Heart right ventricle (tissue), 16 donors: ENCODE measurements around the gene HOXD9. TPM values are rescaled to one million over a fixed set of nuclear protein-coding genes. Genes with fewer than 3 reads are reported as not detected.

Experiments
- ATAC-seq, 8 donors: fragments of 200-7000 bp; cut with Tn5 transposase; one replicate each; pipeline ENCODE4 v1.9.1; 2020; ENCODE audit warnings: mild to moderate bottlenecking in 8 of 8, moderate library complexity in 8 of 8, moderate number of reproducible peaks in 1 of 8
- DNase-seq, 2 donors: peaks; one replicate each; pipeline ENCODE4 v3.0.0-alpha.2; 2020
- H3K27ac ChIP-seq, 10 donors: fragments of 200-600 bp; sonication (generic) in 2 of 10; one replicate each; pipeline versions ENCODE4 v1.5.0 to v1.8.0; 2020 to 2022; ENCODE audit warnings: mild to moderate bottlenecking in 3 of 10
- H3K27me3 ChIP-seq, 7 donors: fragments of 200-600 bp; one replicate each; pipeline ENCODE4 v1.8.0; 2021 to 2022; ENCODE audit warnings: mild to moderate bottlenecking in 2 of 7
- H3K36me3 ChIP-seq, 9 donors: fragments of 200-600 bp; sonication (generic) in 1 of 9; one replicate each; pipeline versions ENCODE4 v1.5.0 to v1.8.0; 2020 to 2022; ENCODE audit warnings: mild to moderate bottlenecking in 2 of 9
- H3K4me1 ChIP-seq, 9 donors: fragments of 200-600 bp; sonication (generic) in 1 of 9; one replicate each; pipeline versions ENCODE4 v1.5.0 to v1.8.0; 2020 to 2022; ENCODE audit warnings: mild to moderate bottlenecking in 4 of 9
- H3K4me3 ChIP-seq, 10 donors: fragments of 200-600 bp; sonication (generic) in 2 of 10; one replicate each; pipeline versions ENCODE4 v1.5.0 to v1.8.0; 2020 to 2022; ENCODE audit warnings: mild to moderate bottlenecking in 7 of 10, moderate library complexity in 2 of 10
- H3K9me3 ChIP-seq, 11 donors: fragments of 200-600 bp in 10 of 11; sonication (generic) in 2 of 11; one replicate each; pipeline versions ENCODE4 v1.5.0 to v1.8.0; 2013 to 2022; ENCODE audit warnings: mild to moderate bottlenecking in 2 of 11, control low read depth in 1 of 11, moderate library complexity in 1 of 11
- WGBS, 2 donors: extraction: QIAGEN DNeasy Blood & Tissue Kit; methylation state at CpG; one replicate each; pipeline ENCODE4 v1.1.7; 2013; ENCODE audit warnings: inconsistent platforms in 1 of 2; 5-methylcytosine and 5-hydroxymethylcytosine counted together
- intact Hi-C, 10 donors: fragments of 100-400 bp; cut with DNase I; formaldehyde crosslinking; loops; one replicate each; pipeline versions ENCODE4 v1.11.1 to v1.14.2; 2022
- polyA plus RNA-seq, 2 donors: library from polyadenylated mRNA; stranded (reverse); fragments of 200-250 nt; gene quantifications; one replicate each; pipeline ENCODE4 v1.2.3, GENCODE V29; 2013
- total RNA-seq, 10 donors: library from RNA; stranded (reverse); fragmentation: NEBNext Ultra II Directional in 3 of 10; extraction: Animal tissue kit (Norgen Biotek cat#: 25700) in 3 of 10; gene quantifications; one replicate each; pipeline versions ENCODE4 v1.2.1 to v1.2.4, GENCODE V29; 2021 to 2023
- TF ChIP-seq, protein P1 (sequence below), 9 donors: fragments of 200-600 bp; sonication (generic) in 2 of 9; IDR thresholded peaks; one replicate each; pipeline versions ENCODE4 v1.5.0 to v1.8.0; 2021 to 2022; ENCODE audit warnings: antibody characterized with exemption in 9 of 9, mild to moderate bottlenecking in 5 of 9, moderate library complexity in 1 of 9
- donor health status: Arrhythmogenic right ventricular cardiomyopathy.
- donor health status: ischemic (EF 13 %, LVEDD 7.1; RV severe dilation, severe dysfunction).
- donor health status: healthy with polysubstance abuse.
- donor health status: DM: no; HTN: yes; CAD: no.
- donor health status: DM: no; HTN: no; CAD: no.
- donor health status: ischemic (EF 25% LVEDD 6.9; RV normal size, moderate dysfunction).
- donor health status: ischemic (EF 25% LVEDD 5.7; RV mildly dilated, moderate dysfunction).
- donor health status: healthy.
- donor health status: DM: yes; HTN: yes; CAD: no.
- donor health status: Ischemic cardiomyopathy.
- donor health status: ischemic (EF 35%, LVEDD 5.7; RV mildly dilated, moderate dysfunction).
- donor health status: nonischemic (EF 11% LVEDD 7.7; RV severe dilation, severe dysfunction).
- donor health status: DM: yes; HTN: yes; CAD: no.
- donor health status: PGD.
- donor health status: ischemic (EF 29% LVEDD 5.4; RV normal size, mild dysfunction).
- donor health status: nonischemic (EF 23%, LVEDD 6.1; RV moderate dilation, normal function).

Gene HOXD9
- total and polyA plus RNA-seq, 12 donors: 0.15 to 0.29 (median 0.22) TPM; not detected in 8

DNA sequence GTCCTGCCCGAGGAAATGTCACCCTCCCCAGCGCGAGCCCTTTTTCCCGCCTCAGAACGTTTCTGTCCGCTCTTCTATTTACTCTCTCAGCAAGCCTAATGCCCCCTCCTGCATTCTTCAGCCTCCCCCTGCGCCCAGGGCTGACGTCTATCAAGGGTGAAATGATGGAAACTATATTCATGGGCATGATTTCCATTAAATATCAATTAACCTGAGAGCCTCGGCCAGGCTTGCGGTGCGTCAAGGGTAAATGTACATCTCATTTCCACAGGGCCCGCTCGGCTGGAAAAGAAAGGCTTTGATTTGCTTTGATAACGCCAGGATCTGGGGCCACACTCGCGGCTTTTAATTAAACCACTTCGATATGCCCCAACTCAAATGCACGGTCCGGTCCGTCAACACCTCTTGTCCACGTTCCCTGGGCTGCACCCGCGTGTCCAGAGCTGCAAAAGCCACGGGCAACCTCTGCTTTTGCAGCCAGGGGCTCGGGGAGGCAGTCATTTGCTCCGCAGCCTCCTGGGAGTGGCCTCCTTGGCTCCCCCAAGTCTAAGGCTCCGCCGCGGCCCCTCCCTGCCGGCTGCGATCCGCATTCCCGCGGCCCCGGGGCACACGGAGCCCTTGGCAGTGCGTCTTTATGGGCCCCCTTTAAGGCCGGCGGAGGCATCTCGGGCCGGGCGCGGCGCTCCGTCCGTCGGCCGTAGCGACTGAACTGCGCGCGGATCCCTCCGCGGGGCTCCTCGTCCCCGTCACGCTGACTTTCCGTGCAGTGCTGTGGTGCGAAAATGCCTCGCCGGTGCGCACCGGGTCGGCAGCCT lies 6.7 kb downstream of the HOXD9 start, which contains the start of gene HOXD8:
TSS of gene HOXD8 (plus strand) at position 724 of the 815 bp plus-strand sequence. CDS start 662 bp downstream, outside the sequence.
- DNase-seq (peak in 1 of 2 donors; percentile 43), ATAC-seq (peak in 3 of 8 donors; percentile 19 to 32 (median 28))
- Histone ChIP-seq H3K27ac (peak within 1 kb of the TSS in 7 of 10 donors; percentile 5 to 80 (median 38)), H3K9me3 (no peaks in the 10 kb centered on the region), H3K4me1 (peaks cover 0 to 44% (median 11%) of the 10 kb centered on the region in 9 donors), H3K36me3 (no peaks in the 10 kb centered on the region), H3K4me3 (peak within 1 kb of the TSS in 9 of 10 donors; percentile 20 to 51 (median 39)), H3K27me3 (peaks cover 58 to 99% (median 97%) of the 10 kb centered on the region in 7 donors)
- TF ChIP-seq, protein P1, sequence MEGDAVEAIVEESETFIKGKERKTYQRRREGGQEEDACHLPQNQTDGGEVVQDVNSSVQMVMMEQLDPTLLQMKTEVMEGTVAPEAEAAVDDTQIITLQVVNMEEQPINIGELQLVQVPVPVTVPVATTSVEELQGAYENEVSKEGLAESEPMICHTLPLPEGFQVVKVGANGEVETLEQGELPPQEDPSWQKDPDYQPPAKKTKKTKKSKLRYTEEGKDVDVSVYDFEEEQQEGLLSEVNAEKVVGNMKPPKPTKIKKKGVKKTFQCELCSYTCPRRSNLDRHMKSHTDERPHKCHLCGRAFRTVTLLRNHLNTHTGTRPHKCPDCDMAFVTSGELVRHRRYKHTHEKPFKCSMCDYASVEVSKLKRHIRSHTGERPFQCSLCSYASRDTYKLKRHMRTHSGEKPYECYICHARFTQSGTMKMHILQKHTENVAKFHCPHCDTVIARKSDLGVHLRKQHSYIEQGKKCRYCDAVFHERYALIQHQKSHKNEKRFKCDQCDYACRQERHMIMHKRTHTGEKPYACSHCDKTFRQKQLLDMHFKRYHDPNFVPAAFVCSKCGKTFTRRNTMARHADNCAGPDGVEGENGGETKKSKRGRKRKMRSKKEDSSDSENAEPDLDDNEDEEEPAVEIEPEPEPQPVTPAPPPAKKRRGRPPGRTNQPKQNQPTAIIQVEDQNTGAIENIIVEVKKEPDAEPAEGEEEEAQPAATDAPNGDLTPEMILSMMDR (IDR thresholded peaks at IDR 0.05): no peak
- 2 to 3% methylated on average over 64 of the region's 64 CpGs for WGBS, 2 donors
- intact Hi-C loops: loop anchor here (2.0 to 10.0 kb wide), 9 partner anchors 423 to 1018 kb away; no protein-coding TSS in a partner anchor

DNA sequence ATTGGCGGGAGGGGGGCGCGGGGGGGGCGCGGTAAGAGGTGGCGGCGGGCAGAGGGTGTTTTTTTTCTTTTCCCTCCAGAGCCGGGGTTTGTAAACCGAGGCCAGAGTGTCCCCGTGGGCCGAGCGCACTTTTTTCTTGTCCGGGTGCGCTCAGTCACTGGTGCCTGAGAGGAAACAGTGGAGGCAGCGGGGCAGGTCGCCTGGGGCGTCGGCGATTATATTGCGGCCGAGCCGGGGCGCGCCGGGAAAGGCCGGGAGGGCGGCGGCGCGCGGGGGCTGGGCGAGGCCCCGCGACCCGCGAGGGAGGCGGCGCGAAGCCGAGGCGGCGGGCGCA lies 7.3 kb downstream of the HOXD9 start:
- DNase-seq (no peak), ATAC-seq (peak in 1 of 8 donors; percentile 53)
- Histone ChIP-seq H3K9me3 (no peaks in the 10 kb centered on the region), H3K36me3 (no peaks in the 10 kb centered on the region), H3K4me3 (peak overlapping the region in 9 of 10 donors; percentile 19 to 51 (median 39)), H3K4me1 (peaks cover 0 to 44% (median 11%) of the 10 kb centered on the region in 9 donors), H3K27me3 (peaks cover 52 to 99% (median 97%) of the 10 kb centered on the region in 7 donors), H3K27ac (peak overlapping the region in 4 of 10 donors; percentile 20 to 80 (median 58))
- TF ChIP-seq, protein P1 (IDR thresholded peaks at IDR 0.05): no peak
- intact Hi-C loops: loop anchor here (2.0 to 10.0 kb wide), 10 partner anchors 323 to 1018 kb away; no protein-coding TSS in a partner anchor
- 1 to 2% methylated on average over 28 to 43 of the region's 43 CpGs for WGBS, 2 donors

DNA sequence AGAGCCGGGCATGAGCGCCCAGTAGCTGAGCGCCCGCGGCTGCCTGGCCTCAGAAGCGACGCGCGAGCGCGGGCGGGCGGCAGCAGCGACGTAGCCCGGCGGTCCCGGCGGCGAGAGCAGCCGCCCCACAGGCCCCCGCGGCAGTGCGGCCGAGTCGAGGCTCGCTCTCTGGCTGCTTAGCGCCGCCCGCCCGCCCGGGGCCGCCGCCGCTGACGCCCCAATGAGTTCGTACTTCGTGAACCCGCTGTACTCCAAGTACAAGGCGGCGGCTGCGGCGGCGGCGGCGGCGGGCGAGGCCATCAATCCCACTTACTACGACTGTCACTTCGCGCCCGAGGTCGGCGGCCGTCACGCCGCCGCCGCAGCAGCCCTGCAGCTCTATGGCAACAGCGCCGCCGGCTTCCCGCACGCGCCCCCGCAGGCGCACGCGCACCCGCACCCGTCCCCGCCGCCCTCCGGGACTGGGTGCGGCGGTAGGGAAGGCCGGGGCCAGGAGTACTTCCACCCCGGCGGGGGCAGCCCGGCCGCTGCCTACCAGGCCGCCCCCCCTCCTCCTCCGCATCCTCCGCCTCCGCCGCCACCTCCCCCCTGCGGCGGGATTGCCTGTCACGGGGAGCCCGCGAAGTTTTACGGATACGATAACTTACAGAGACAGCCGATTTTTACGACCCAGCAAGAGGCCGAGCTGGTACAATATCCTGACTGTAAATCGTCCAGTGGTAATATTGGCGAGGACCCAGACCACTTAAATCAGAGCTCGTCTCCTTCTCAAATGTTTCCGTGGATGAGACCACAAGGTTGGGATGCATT lies 7.8 kb downstream of the HOXD9 start:
- intact Hi-C loops: loop anchor here in 2 of 10 donors (5.0 to 10.0 kb wide), 2 partner anchors 322 to 684 kb away; no protein-coding TSS in a partner anchor

More for the DNA sequence above, 7.8 kb downstream of the HOXD9 start:
- Histone ChIP-seq H3K9me3 (no peaks in the 10 kb centered on the region), H3K36me3 (no peaks in the 10 kb centered on the region), H3K4me3 (peak overlapping the region in 9 of 10 donors; percentile 20 to 51 (median 38)), H3K27ac (peak overlapping the region in 7 of 10 donors; percentile 5 to 80 (median 38)), H3K4me1 (peaks cover 0 to 44% (median 11%) of the 10 kb centered on the region in 9 donors), H3K27me3 (peaks cover 46 to 99% (median 97%) of the 10 kb centered on the region in 7 donors)
- WGBS, 2 donors: 1 to 2% methylated on average over 89 to 100 of the region's 100 CpGs
- peak in 3 of 8 donors; percentile 28 to 61 (median 38) for ATAC-seq
- TF ChIP-seq, protein P1 (IDR thresholded peaks at IDR 0.05): no peak
- no peak for DNase-seq
